Parathyroid adenoma (tissue), 2 donors: ENCODE data around the gene MYO3B.

Source experiments
- H2AFZ ChIP-seq: fragments of 300-600 bp; sonication (generic); one replicate; pipeline ENCODE4 v1.7.0; 2017; ENCODE audit warnings: antibody characterized with exemption, mild to moderate bottlenecking
- H3K27ac ChIP-seq: fragments of 300-600 bp; sonication (generic); one replicate; pipeline ENCODE4 v1.7.0; 2017
- H3K27me3 ChIP-seq: fragments of 300-600 bp; sonication (generic); one replicate; pipeline ENCODE4 v1.7.0; 2017; ENCODE audit warnings: low read length; ENCODE audit not compliant: control insufficient read depth, insufficient read depth
- H3K36me3 ChIP-seq: fragments of 300-600 bp; sonication (generic); one replicate; pipeline ENCODE4 v1.7.0; 2017; ENCODE audit warnings: low read length; ENCODE audit not compliant: control insufficient read depth, insufficient read depth
- H3K4me1 ChIP-seq: fragments of 300-600 bp; sonication (generic); one replicate; pipeline ENCODE4 v1.7.0; 2017; ENCODE audit warnings: control low read depth
- H3K4me2 ChIP-seq: fragments of 300-600 bp; sonication (generic); one replicate; pipeline ENCODE4 v1.7.0; 2017; ENCODE audit warnings: low read length
- H3K4me3 ChIP-seq: fragments of 300-600 bp; sonication (generic); one replicate; pipeline ENCODE4 v1.7.0; 2017; ENCODE audit warnings: low read depth, low read length
- H3K79me2 ChIP-seq: fragments of 300-600 bp; sonication (generic); one replicate; pipeline ENCODE4 v1.7.0; 2017; ENCODE audit warnings: control low read depth
- H3K9ac ChIP-seq: fragments of 300-600 bp; sonication (generic); one replicate; pipeline ENCODE4 v1.7.0; 2017; ENCODE audit warnings: mild to moderate bottlenecking
- H3K9me3 ChIP-seq: fragments of 300-600 bp; sonication (generic); one replicate; pipeline ENCODE4 v1.7.0; 2017; ENCODE audit warnings: low read length; ENCODE audit not compliant: control insufficient read depth
- TF ChIP-seq, protein P1 (sequence below): fragments of 300-600 bp; sonication (generic); IDR thresholded peaks from one replicate; pipeline ENCODE4 v1.7.0; 2017; ENCODE audit warnings: antibody characterized with exemption, mild to moderate bottlenecking
- donor health status: primary hyperparathyroidism.

MYO3B gene

DNA sequence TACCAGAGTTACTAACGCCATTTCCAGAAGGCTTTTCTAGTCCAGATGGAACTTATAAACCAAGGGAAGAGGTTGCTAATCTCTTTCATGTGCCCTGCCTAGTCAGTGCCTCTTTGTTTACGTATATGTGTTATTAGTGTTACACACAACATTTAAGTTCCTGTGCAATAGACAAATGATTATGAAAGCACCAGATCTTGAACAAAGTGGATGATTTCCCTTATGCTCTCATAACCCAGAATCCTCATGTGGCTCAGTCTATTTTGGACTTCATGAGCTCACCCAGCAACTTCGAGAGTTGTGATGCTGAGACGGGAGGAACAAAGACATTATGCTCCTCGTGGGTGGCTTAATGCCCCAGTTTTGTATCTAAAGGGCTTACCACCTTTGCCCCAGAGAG is 322.8 kb downstream of the MYO3B start:
- no peak overlapping the region for H2AFZ ChIP-seq
- no peak overlapping the region for H3K27ac ChIP-seq
- H3K4me3 ChIP-seq: no peak overlapping the region
- H3K9me3 ChIP-seq: no peaks in the 10 kb centered on the region
- H3K27me3 ChIP-seq: no peaks in the 10 kb centered on the region
- TF ChIP-seq, protein P1, sequence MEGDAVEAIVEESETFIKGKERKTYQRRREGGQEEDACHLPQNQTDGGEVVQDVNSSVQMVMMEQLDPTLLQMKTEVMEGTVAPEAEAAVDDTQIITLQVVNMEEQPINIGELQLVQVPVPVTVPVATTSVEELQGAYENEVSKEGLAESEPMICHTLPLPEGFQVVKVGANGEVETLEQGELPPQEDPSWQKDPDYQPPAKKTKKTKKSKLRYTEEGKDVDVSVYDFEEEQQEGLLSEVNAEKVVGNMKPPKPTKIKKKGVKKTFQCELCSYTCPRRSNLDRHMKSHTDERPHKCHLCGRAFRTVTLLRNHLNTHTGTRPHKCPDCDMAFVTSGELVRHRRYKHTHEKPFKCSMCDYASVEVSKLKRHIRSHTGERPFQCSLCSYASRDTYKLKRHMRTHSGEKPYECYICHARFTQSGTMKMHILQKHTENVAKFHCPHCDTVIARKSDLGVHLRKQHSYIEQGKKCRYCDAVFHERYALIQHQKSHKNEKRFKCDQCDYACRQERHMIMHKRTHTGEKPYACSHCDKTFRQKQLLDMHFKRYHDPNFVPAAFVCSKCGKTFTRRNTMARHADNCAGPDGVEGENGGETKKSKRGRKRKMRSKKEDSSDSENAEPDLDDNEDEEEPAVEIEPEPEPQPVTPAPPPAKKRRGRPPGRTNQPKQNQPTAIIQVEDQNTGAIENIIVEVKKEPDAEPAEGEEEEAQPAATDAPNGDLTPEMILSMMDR: no peak
- no peaks in the 10 kb centered on the region for H3K36me3 ChIP-seq
- no peak overlapping the region for H3K9ac ChIP-seq
- H3K79me2 ChIP-seq: no peaks in the 10 kb centered on the region
- H3K4me1 ChIP-seq: peaks cover 3% of the 10 kb centered on the region
- no peak overlapping the region for H3K4me2 ChIP-seq

DNA sequence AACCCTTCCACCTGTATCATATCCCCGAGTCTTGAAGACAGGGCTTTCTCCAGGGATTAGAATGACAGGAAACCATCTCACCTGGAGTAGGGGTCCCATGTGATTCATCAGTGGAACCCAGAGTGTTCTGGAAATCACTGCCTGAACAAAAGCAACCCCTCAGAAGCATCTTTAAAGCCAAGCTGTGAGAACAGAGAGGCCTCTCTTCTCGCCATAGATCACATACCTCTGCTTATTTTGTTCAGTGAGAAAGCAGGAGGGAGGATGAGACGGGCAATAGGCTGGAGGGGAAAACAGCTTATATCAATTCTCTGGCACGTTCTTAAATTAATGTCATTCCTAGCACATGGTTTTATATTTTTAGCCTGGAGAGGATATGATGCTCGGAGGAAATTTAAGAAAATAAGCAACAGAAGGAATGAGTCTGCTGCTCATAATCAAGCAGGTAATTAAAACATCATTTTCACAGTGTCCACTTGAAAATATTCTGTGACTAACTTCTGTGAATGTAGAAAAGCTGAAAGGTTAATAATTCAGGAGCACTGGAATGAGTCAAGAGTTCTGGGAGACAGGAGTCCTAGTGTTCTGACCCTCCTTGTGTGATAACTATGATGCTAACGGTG is 323.6 kb downstream of the MYO3B start:
- Histone ChIP-seq H3K4me1 (peaks cover 5% of the 10 kb centered on the region), H3K4me3 (no peak overlapping the region), H3K79me2 (no peaks in the 10 kb centered on the region), H3K9me3 (no peaks in the 10 kb centered on the region), H3K4me2 (no peak overlapping the region), H3K9ac (no peak overlapping the region), H3K27me3 (no peaks in the 10 kb centered on the region), H3K36me3 (no peaks in the 10 kb centered on the region), H2AFZ (no peak overlapping the region), H3K27ac (no peak overlapping the region)
- TF ChIP-seq, protein P1: no peak

DNA sequence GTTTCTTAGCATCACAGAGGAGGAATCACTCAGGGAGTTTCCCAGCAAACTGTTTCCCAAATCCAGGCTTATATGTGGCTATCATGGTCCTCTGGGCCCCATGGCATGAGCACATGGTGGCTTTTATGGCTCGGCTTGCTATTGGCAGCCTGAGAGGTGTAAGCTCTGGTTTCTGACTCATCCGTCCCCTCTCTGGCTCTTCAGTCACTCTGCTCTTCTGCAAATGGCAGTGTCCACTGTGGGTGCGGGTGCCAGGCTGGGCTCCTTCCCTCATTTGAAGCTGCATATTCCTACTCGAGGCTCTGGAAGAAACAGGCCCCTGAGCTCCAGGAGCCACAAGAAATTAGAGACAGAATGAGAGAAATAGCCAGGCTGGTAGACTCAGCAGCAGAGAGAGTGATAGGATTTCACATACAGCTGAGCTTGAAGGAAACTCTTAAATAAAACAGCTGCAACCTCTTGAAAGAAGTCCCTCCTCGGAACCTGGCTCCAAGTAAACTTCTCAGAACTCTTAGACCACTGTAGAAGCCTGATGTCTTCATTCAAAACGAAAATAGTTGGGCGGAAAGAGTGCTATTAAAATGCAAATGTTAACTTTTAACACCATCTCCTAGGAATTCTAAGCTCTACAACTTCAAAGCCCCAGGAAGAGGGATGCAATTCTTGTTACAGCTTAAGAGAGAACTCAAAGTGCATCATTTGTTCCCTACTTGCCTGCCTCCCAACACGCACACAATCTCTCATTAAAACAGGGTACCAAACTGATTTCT is 324.6 kb downstream of the MYO3B start:
- H3K4me2 ChIP-seq: no peak overlapping the region
- H3K4me1 ChIP-seq: peaks cover 5% of the 10 kb centered on the region
- H3K79me2 ChIP-seq: no peaks in the 10 kb centered on the region
- no peak overlapping the region for H2AFZ ChIP-seq
- no peak overlapping the region for H3K4me3 ChIP-seq
- no peak overlapping the region for H3K9ac ChIP-seq
- no peaks in the 10 kb centered on the region for H3K27me3 ChIP-seq
- TF ChIP-seq, protein P1: no peak
- H3K27ac ChIP-seq: no peak overlapping the region
- H3K36me3 ChIP-seq: no peaks in the 10 kb centered on the region
- H3K9me3 ChIP-seq: no peaks in the 10 kb centered on the region

- H3K9ac ChIP-seq: no peak overlapping the region
- H2AFZ ChIP-seq: no peak overlapping the region
- no peak overlapping the region for H3K27ac ChIP-seq
- TF ChIP-seq, protein P1: no peak
- H3K9me3 ChIP-seq: no peaks in the 10 kb centered on the region
- no peaks in the 10 kb centered on the region for H3K79me2 ChIP-seq
- no peak overlapping the region for H3K4me3 ChIP-seq
- no peaks in the 10 kb centered on the region for H3K27me3 ChIP-seq
- peaks cover 5% of the 10 kb centered on the region for H3K4me1 ChIP-seq
- H3K4me2 ChIP-seq: no peak overlapping the region
- H3K36me3 ChIP-seq: no peaks in the 10 kb centered on the region
Measured at GRCh38 chr2:170503563-170503962, 325.6 kb downstream of the MYO3B start.
